MM.1S (cell line): ENCODE results near the gene TMEM45A.

Source experiments
- DNase-seq: peaks from one replicate; pipeline ENCODE4 v3.0.0-alpha.2; 2015
- H2AFZ ChIP-seq: fragments of 300-600 bp; sonication (generic); 2 replicates; pipeline ENCODE4 v1.6.0; 2016; ENCODE audit warnings: antibody characterized with exemption, low read length
- H3F3A ChIP-seq: fragments of 300-600 bp; sonication (generic); 2 replicates; pipeline ENCODE4 v1.6.1; 2016; ENCODE audit warnings: mild to moderate bottlenecking, antibody characterized with exemption, low read length, moderate library complexity, mixed read lengths; ENCODE audit not compliant: insufficient read depth
- H3K27ac ChIP-seq: fragments of 300-600 bp; sonication (generic); 2 replicates; pipeline ENCODE4 v1.5.1; 2016; ENCODE audit warnings: mild to moderate bottlenecking, low read length
- H3K27me3 ChIP-seq: fragments of 300-600 bp; sonication (generic); replicated peaks from 2 replicates; pipeline ENCODE4 v1.6.0; 2016; ENCODE audit warnings: low read length; ENCODE audit not compliant: insufficient read depth
- H3K36me3 ChIP-seq: fragments of 300-600 bp; sonication (generic); replicated peaks from 2 replicates; pipeline ENCODE4 v1.6.1; 2016; ENCODE audit warnings: mild to moderate bottlenecking, low read length, mixed read lengths; ENCODE audit not compliant: insufficient read depth
- H3K4me1 ChIP-seq: fragments of 300-600 bp; sonication (generic); 2 replicates; pipeline ENCODE4 v1.6.1; 2016; ENCODE audit warnings: low read length, mixed read lengths
- H3K4me2 ChIP-seq: fragments of 300-600 bp; sonication (generic); 2 replicates; pipeline ENCODE4 v1.6.0; 2016; ENCODE audit warnings: low read depth, low read length
- H3K4me3 ChIP-seq: fragments of 300-600 bp; sonication (generic); 2 replicates; pipeline ENCODE4 v1.5.1; 2016; ENCODE audit warnings: low read length, mixed read lengths
- H3K79me2 ChIP-seq: fragments of 300-600 bp; sonication (generic); 2 replicates; pipeline ENCODE4 v1.6.1; 2016; ENCODE audit warnings: mixed run types, low read length, mixed read lengths
- H3K9ac ChIP-seq: fragments of 300-600 bp; sonication (generic); 2 replicates; pipeline ENCODE4 v1.6.1; 2016; ENCODE audit warnings: low read length, mixed read lengths
- H3K9me2 ChIP-seq: fragments of 300-600 bp; sonication (generic); replicated peaks from 2 replicates; pipeline ENCODE4 v1.6.1; 2016; ENCODE audit warnings: mild to moderate bottlenecking, low read length, mixed read lengths; ENCODE audit not compliant: insufficient read depth
- H3K9me3 ChIP-seq: fragments of 300-600 bp; sonication (generic); replicated peaks from 2 replicates; pipeline ENCODE4 v1.6.1; 2016; ENCODE audit warnings: mild to moderate bottlenecking, low read length, mixed read lengths; ENCODE audit not compliant: insufficient read depth
- H4K20me1 ChIP-seq: fragments of 300-600 bp; sonication (generic); 2 replicates; pipeline ENCODE4 v1.6.1; 2016; ENCODE audit warnings: mild to moderate bottlenecking, low read length, moderate library complexity, mixed read lengths; ENCODE audit not compliant: insufficient read depth
- EZH2 ChIP-seq: fragments of 300-600 bp; sonication (generic); optimal IDR thresholded peaks from 2 replicates; pipeline ENCODE3; 2017; ENCODE audit warnings: low read depth, mild to moderate bottlenecking, antibody characterized with exemption, low read length, mixed read lengths
- EZH2phosphoT487 ChIP-seq: fragments of 300-600 bp; sonication (generic); IDR thresholded peaks from 2 replicates; pipeline ENCODE4 v1.6.1; 2018; ENCODE audit warnings: antibody characterized with exemption, low read length
- TF ChIP-seq, protein P1 (sequence below): fragments of 300-600 bp; sonication (generic); IDR thresholded peaks from 2 replicates; pipeline ENCODE4 v1.5.1; 2016; ENCODE audit warnings: antibody characterized with exemption, low read length, mixed read lengths

The TMEM45A gene

GRCh38 chr3:100554373-100554676 lies 61.9 kb downstream of the TMEM45A start:
- Histone ChIP-seq H3K9me3 (no peaks in the 10 kb centered on the region), H4K20me1 (no peaks in the 10 kb centered on the region), H3K4me2 (no peak overlapping the region), H2AFZ (no peak overlapping the region), H3K4me1 (no peaks in the 10 kb centered on the region), H3K4me3 (no peak overlapping the region), H3K79me2 (no peaks in the 10 kb centered on the region), H3K9ac (no peak overlapping the region), H3K9me2 (no peaks in the 10 kb centered on the region), H3K36me3 (no peaks in the 10 kb centered on the region), H3K27me3 (no peaks in the 10 kb centered on the region), H3K27ac (no peak overlapping the region), H3F3A (no peaks in the 10 kb centered on the region)
- DNase-seq = no peak
- TF ChIP-seq EZH2phosphoT487 (no peak), EZH2 (no peak)
- TF ChIP-seq, protein P1, sequence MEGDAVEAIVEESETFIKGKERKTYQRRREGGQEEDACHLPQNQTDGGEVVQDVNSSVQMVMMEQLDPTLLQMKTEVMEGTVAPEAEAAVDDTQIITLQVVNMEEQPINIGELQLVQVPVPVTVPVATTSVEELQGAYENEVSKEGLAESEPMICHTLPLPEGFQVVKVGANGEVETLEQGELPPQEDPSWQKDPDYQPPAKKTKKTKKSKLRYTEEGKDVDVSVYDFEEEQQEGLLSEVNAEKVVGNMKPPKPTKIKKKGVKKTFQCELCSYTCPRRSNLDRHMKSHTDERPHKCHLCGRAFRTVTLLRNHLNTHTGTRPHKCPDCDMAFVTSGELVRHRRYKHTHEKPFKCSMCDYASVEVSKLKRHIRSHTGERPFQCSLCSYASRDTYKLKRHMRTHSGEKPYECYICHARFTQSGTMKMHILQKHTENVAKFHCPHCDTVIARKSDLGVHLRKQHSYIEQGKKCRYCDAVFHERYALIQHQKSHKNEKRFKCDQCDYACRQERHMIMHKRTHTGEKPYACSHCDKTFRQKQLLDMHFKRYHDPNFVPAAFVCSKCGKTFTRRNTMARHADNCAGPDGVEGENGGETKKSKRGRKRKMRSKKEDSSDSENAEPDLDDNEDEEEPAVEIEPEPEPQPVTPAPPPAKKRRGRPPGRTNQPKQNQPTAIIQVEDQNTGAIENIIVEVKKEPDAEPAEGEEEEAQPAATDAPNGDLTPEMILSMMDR = no peak

DNA sequence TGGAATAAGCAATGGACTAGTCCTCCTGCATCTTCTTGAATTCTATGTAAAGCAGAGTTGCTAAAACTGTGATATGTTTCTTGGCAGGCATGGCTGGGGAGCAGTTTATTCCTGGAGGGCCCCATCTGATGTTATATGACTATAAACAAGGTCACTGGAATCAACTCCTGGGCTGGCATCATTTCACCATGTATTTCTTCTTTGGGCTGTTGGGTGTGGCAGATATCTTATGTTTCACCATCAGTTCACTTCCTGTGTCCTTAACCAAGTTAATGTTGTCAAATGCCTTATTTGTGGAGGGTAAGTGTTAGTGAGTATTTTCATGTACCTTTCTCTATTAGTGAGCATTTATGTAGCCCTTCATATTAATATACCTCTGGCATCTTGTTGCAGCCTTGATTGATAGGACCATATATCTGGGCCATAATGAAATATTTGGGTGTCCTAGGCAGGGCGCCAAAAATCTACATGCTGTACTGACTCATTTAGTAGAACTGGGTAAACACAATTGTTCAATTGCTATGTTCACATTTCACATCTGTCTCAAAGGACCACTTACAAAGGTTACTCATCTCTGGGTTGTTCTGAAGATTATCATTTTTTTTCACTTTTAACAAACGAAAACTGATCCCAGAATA lies 64.4 kb downstream of the TMEM45A start:
- Histone ChIP-seq H2AFZ (no peak overlapping the region), H3F3A (no peaks in the 10 kb centered on the region), H4K20me1 (no peaks in the 10 kb centered on the region), H3K9ac (no peak overlapping the region), H3K27ac (no peak overlapping the region), H3K9me2 (no peaks in the 10 kb centered on the region), H3K4me2 (no peak overlapping the region), H3K36me3 (no peaks in the 10 kb centered on the region), H3K27me3 (no peaks in the 10 kb centered on the region), H3K4me1 (no peaks in the 10 kb centered on the region), H3K4me3 (no peak overlapping the region), H3K79me2 (no peaks in the 10 kb centered on the region), H3K9me3 (no peaks in the 10 kb centered on the region)
- no peak for TF ChIP-seq EZH2phosphoT487
- TF ChIP-seq, protein P1 = no peak
- TF ChIP-seq EZH2 = no peak
- no peak for DNase-seq

- Histone ChIP-seq H3K4me2 (no peak overlapping the region), H3K4me1 (no peaks in the 10 kb centered on the region), H3K27ac (no peak overlapping the region), H3K9me2 (no peaks in the 10 kb centered on the region), H3K9me3 (no peaks in the 10 kb centered on the region), H3K27me3 (no peaks in the 10 kb centered on the region), H3K79me2 (no peaks in the 10 kb centered on the region), H3F3A (no peaks in the 10 kb centered on the region), H3K36me3 (no peaks in the 10 kb centered on the region), H2AFZ (no peak overlapping the region), H3K9ac (no peak overlapping the region), H4K20me1 (no peaks in the 10 kb centered on the region), H3K4me3 (no peak overlapping the region)
- DNase-seq = no peak
- TF ChIP-seq EZH2phosphoT487 (no peak), EZH2 (no peak)
- TF ChIP-seq, protein P1 = no peak
Measured at GRCh38 chr3:100558233-100558632, 65.8 kb downstream of the TMEM45A start.
